CD14-positive monocyte (primary cell): Measurements from ENCODE around the gene ARSB. TPM values are rescaled to one million over a fixed set of nuclear protein-coding genes. Genes with fewer than 3 reads are reported as not detected.

Experiments used
- DNase-seq, 3 donors: peaks; one replicate each; pipeline ENCODE4 v3.0.0-alpha.2; 2011 to 2022
- H2AFZ ChIP-seq: 2 replicates; pipeline ENCODE4 v1.6.0; 2012; ENCODE audit warnings: mild to moderate bottlenecking, low read depth, low read length, inconsistent platforms; ENCODE audit not compliant: insufficient read depth, poor library complexity, severe bottlenecking
- H3K27ac ChIP-seq, 2 donors: 1 replicate in 1 of 2; 2 replicates in 1 of 2; pipeline ENCODE4 v1.5.1; 2012 to 2013; ENCODE audit warnings: low read length in 2 of 2, control low read depth in 1 of 2, inconsistent platforms in 1 of 2, low read depth in 1 of 2, mild to moderate bottlenecking in 1 of 2
- H3K27me3 ChIP-seq, 2 donors: one replicate each; pipeline versions ENCODE4 v1.6.0 to v1.6.1; 2011 to 2013; ENCODE audit warnings: low read length in 2 of 2; ENCODE audit not compliant: control insufficient read depth in 2 of 2, insufficient read depth in 2 of 2
- H3K36me3 ChIP-seq, 2 donors: replicated peaks in 1 of 2; 1 replicate in 1 of 2; 2 replicates in 1 of 2; pipeline versions ENCODE4 v1.5.1 to v1.6.1; 2012 to 2013; ENCODE audit warnings: low read length in 2 of 2, control low read depth in 1 of 2, inconsistent platforms in 1 of 2, mild to moderate bottlenecking in 1 of 2; ENCODE audit not compliant: insufficient read depth in 2 of 2, control insufficient read depth in 1 of 2
- H3K4me1 ChIP-seq, 2 donors: 1 replicate in 1 of 2; 2 replicates in 1 of 2; pipeline versions ENCODE4 v1.5.1 to v1.6.1; 2012 to 2013; ENCODE audit warnings: low read length in 2 of 2, control low read depth in 1 of 2, inconsistent platforms in 1 of 2, mild to moderate bottlenecking in 1 of 2, moderate library complexity in 1 of 2; ENCODE audit not compliant: insufficient read depth in 2 of 2, control insufficient read depth in 1 of 2
- H3K4me2 ChIP-seq: replicated peaks from 2 replicates; pipeline ENCODE3; 2012; ENCODE audit warnings: low read length, moderate library complexity, mild to moderate bottlenecking; ENCODE audit not compliant: poor library complexity, severe bottlenecking; ENCODE audit errors: extremely low read depth
- H3K4me3 ChIP-seq, 3 experiments: fragments of 200-600 bp in 1 of 3; sonication (generic) in 1 of 3; replicated peaks in 1 of 3; 1 replicate in 2 of 3; 2 replicates in 1 of 3; pipeline ENCODE4 v1.5.1; 2011 to 2013; ENCODE audit warnings: low read length in 3 of 3, mild to moderate bottlenecking in 3 of 3, control low read depth in 2 of 3, low read depth in 2 of 3, inconsistent platforms in 1 of 3, moderate library complexity in 1 of 3
- H3K79me2 ChIP-seq: 2 replicates; pipeline ENCODE4 v1.6.0; 2012; ENCODE audit warnings: mild to moderate bottlenecking, control low read depth, inconsistent platforms, low read length, moderate library complexity; ENCODE audit not compliant: insufficient read depth
- H3K9ac ChIP-seq: 2 replicates; pipeline ENCODE4 v1.6.0; 2017; ENCODE audit warnings: low read length, mild to moderate bottlenecking; ENCODE audit not compliant: insufficient read depth, poor library complexity, severe bottlenecking
- H3K9me3 ChIP-seq, 2 donors: replicated peaks in 1 of 2; 1 replicate in 1 of 2; 2 replicates in 1 of 2; pipeline versions ENCODE4 v1.5.1 to v1.6.1; 2012 to 2013; ENCODE audit warnings: low read length in 2 of 2, control low read depth in 1 of 2; ENCODE audit not compliant: control insufficient read depth in 1 of 2, insufficient read depth in 1 of 2
- H4K20me1 ChIP-seq: 2 replicates; pipeline ENCODE4 v1.6.0; 2012; ENCODE audit warnings: mild to moderate bottlenecking, low read length, control low read depth, moderate library complexity; ENCODE audit not compliant: insufficient read depth
- H3K27ac Mint-ChIP-seq, 7 donors: one replicate each; pipeline ENCODE4 v1.8.0; 2020; ENCODE audit warnings: mild to moderate bottlenecking in 7 of 7, mixed read lengths in 7 of 7, moderate library complexity in 6 of 7, inconsistent platforms in 2 of 7
- H3K27me3 Mint-ChIP-seq, 3 donors: one replicate each; pipeline ENCODE4 v1.8.0; 2021 to 2022; ENCODE audit warnings: low read depth in 3 of 3, mild to moderate bottlenecking in 3 of 3, mixed read lengths in 3 of 3, moderate library complexity in 3 of 3, inconsistent platforms in 1 of 3
- H3K36me3 Mint-ChIP-seq, 2 donors: one replicate each; pipeline ENCODE4 v1.8.0; 2020; ENCODE audit warnings: mixed read lengths in 2 of 2, inconsistent platforms in 1 of 2, mild to moderate bottlenecking in 1 of 2
- H3K4me1 Mint-ChIP-seq: one replicate; pipeline ENCODE4 v1.8.0; 2020; ENCODE audit warnings: mild to moderate bottlenecking, mixed read lengths
- H3K4me3 Mint-ChIP-seq, 2 donors: one replicate each; pipeline ENCODE4 v1.8.0; 2020; ENCODE audit warnings: mild to moderate bottlenecking in 2 of 2, mixed read lengths in 2 of 2, moderate library complexity in 1 of 2
- H3K9me3 Mint-ChIP-seq, 7 donors: one replicate each; pipeline ENCODE4 v1.8.0; 2020 to 2022; ENCODE audit warnings: mixed read lengths in 7 of 7, mild to moderate bottlenecking in 6 of 7, moderate library complexity in 6 of 7, inconsistent platforms in 2 of 7
- CTCF ChIP-seq: fragments of 200-600 bp; IDR thresholded peaks from one replicate; pipeline ENCODE4 v1.8.0; 2022; ENCODE audit warnings: antibody characterized with exemption, mild to moderate bottlenecking
- WGBS: methylation state at CpG from one replicate; pipeline ENCODE4 v1.1.5; 2013; ENCODE audit warnings: missing lambda C conversion rate; ENCODE audit not compliant: insufficient coverage; 5-methylcytosine and 5-hydroxymethylcytosine counted together
- intact Hi-C, 2 donors: fragments of 100-400 bp; cut with micrococcal nuclease; formaldehyde crosslinking; loops; one replicate each; pipeline versions ENCODE4 v1.15.0 to v1.15.1; 2023
- polyA plus RNA-seq, 3 donors: library from polyadenylated mRNA; depleted of rRNA in 1 of 3; unstranded in 2 of 3; stranded (reverse) in 1 of 3; fragments of 300-500 nt in 2 of 3; fragments of >200 nt in 1 of 3; fragmentation: Illumina TruSeq in 2 of 3; gene quantifications; 1 replicate in 2 of 3; 2 replicates in 1 of 3; pipeline ENCODE4 v1.2.3, GENCODE V29; 2012 to 2021

Gene ARSB
- polyA plus RNA-seq, 3 donors, result 18.0 to 28.7 (median 18.1) TPM

GRCh38 chr5:78887384-78888118 is 97.6 kb downstream of the ARSB start:
- H3K4me1 ChIP-seq, result peaks cover 6 to 8% of the 10 kb centered on the region in 2 donors
- H3K9me3 ChIP-seq, result no peaks in the 10 kb centered on the region
- H3K27ac ChIP-seq, result no peak overlapping the region
- H3K27ac Mint-ChIP-seq, result peak overlapping the region in 1 of 7 donors; percentile 65
- H3K36me3 ChIP-seq, result peaks cover 8 to 21% of the 10 kb centered on the region in 2 donors
- H3K27me3 ChIP-seq, result no peaks in the 10 kb centered on the region
- no peaks in the 10 kb centered on the region for H3K79me2 ChIP-seq
- H3K9me3 Mint-ChIP-seq, result no peaks in the 10 kb centered on the region
- H3K4me2 ChIP-seq, result no peak overlapping the region
- DNase-seq, result peak in 1 of 3 donors; percentile 28
- no peak overlapping the region for H3K9ac ChIP-seq
- intact Hi-C loops, result no loop called here
- H4K20me1 ChIP-seq, result peaks cover 10% of the 10 kb centered on the region
- no CpG with 5 or more reads among the region's 6 CpGs for WGBS
- H3K4me1 Mint-ChIP-seq, result peaks cover 16% of the 10 kb centered on the region
- H3K4me3 Mint-ChIP-seq, result no peak overlapping the region
- no peaks in the 10 kb centered on the region for H3K27me3 Mint-ChIP-seq
- H3K4me3 ChIP-seq, result no peak overlapping the region
- no peak overlapping the region for H2AFZ ChIP-seq
- no peak for TF ChIP-seq CTCF
- peaks cover 23 to 34% of the 10 kb centered on the region in 2 donors for H3K36me3 Mint-ChIP-seq

GRCh38 chr5:78886341-78887230 is 98.5 kb downstream of the ARSB start:
- Mint-ChIP-seq H3K4me3 (no peak overlapping the region), H3K9me3 (no peaks in the 10 kb centered on the region), H3K4me1 (peaks cover 16% of the 10 kb centered on the region), H3K27me3 (no peaks in the 10 kb centered on the region), H3K27ac (peak overlapping the region in 2 of 7 donors; percentile 65 to 69), H3K36me3 (peaks cover 29 to 38% of the 10 kb centered on the region in 2 donors)
- H3K27me3 ChIP-seq, result no peaks in the 10 kb centered on the region
- no peak overlapping the region for H3K9ac ChIP-seq
- peak; percentile 79 for TF ChIP-seq CTCF
- H3K4me3 ChIP-seq, result no peak overlapping the region
- H4K20me1 ChIP-seq, result peaks cover 10% of the 10 kb centered on the region
- intact Hi-C loops, result no loop called here
- no peak overlapping the region for H2AFZ ChIP-seq
- no peaks in the 10 kb centered on the region for H3K79me2 ChIP-seq
- peaks cover 6 to 8% of the 10 kb centered on the region in 2 donors for H3K4me1 ChIP-seq
- DNase-seq, result no peak
- WGBS, result no CpG with 5 or more reads among the region's 2 CpGs
- no peak overlapping the region for H3K27ac ChIP-seq
- no peak overlapping the region for H3K4me2 ChIP-seq
- no peaks in the 10 kb centered on the region for H3K9me3 ChIP-seq
- peaks cover 8 to 21% of the 10 kb centered on the region in 2 donors for H3K36me3 ChIP-seq
